GM21447 (cell line): Measurements from ENCODE around the gene JUND.

Source experiments
- ATAC-seq: cut with Tn5 transposase; IDR thresholded peaks from one replicate; pipeline ENCODE4 v1.9.1; 2021; ENCODE audit not compliant: unreplicated experiment

JUND gene

DNA sequence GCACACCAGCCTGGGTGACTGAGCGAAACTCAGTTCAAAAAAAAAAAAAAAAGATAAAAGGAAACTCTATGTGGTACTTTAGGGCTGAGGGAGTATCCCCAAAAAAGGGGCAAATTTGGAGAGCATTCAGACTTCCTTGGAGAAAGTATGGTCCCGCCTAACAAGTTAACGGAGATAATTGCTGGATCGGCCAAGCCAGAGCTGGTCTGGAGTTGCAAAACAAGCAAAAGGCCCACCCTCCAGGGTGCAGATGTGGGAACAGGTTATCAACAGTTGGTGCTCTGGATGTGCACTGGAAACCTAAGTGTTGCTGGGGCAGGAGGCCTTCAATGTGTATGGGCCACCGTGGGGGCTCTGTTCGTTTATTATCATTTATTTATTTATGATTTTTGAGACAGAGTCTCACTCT, 10.0 kb downstream of the JUND start:
- ATAC-seq = no peak

DNA sequence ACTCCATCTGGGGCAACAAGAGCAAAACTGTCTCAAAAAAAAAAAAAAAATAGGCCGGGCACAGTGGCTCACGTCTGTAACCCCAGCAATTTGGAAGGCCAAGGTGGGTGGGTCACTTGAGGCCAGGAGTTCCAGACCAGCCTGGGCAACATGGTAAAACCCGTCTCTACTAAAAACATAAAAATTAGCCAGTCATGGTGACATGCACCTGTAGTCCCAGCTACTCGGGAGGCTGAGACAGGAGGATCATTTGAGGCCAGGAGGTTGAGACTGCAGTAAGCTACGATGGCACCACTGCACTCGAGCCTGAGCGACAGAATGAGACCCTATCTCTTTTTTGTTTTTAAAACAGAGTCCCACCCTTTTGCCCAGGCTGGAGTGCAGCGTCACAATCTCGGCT, 11.1 kb downstream of the JUND start:
- no peak for ATAC-seq

GRCh38 chr19:18269070-18269723, 12.2 kb downstream of the JUND start:
- no peak for ATAC-seq

GRCh38 chr19:18266771-18267686, 14.4 kb downstream of the JUND start:
- ATAC-seq = no peak

GRCh38 chr19:18265582-18265981, 15.8 kb downstream of the JUND start:
- no peak for ATAC-seq

- no peak for ATAC-seq
Measured at GRCh38 chr19:18264971-18265540, 16.4 kb downstream of the JUND start.

DNA sequence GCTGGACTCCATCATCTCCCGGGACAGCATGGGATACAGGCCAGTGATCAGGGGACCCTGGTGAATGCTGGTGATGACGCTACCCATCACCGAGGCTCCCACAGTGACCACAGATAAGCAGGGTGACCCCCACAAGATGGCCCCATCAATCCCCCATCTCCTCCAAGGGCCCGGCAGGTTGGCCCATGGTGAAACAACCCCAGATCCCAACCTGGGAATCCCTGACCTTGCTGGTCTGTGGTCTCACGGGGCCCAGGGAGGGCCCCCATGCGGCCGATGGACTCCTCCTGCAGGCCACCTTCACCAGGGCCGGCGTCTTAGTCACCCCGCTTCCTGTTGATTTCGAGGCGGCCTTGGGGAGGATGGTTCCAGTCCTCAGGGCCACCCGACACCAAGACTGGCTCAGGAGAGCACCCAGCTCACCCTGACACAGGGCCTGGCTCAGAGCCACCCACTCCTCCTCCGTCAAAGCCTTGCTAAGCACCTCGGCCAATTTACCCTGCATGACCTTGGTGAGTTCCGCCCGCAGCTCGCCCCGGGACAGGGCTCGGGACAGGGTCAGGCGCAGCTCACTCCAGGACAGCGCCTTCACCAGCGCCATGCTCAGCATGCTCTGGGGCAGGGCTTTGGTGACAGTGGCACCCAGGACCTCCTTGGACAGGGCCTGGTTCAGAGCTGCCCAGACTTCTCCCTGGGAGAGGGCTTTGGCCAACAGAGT, 17.1 kb downstream of the JUND start:
- ATAC-seq = no peak

- no peak for ATAC-seq
Measured at GRCh38 chr19:18263324-18264136, 17.9 kb downstream of the JUND start.

DNA sequence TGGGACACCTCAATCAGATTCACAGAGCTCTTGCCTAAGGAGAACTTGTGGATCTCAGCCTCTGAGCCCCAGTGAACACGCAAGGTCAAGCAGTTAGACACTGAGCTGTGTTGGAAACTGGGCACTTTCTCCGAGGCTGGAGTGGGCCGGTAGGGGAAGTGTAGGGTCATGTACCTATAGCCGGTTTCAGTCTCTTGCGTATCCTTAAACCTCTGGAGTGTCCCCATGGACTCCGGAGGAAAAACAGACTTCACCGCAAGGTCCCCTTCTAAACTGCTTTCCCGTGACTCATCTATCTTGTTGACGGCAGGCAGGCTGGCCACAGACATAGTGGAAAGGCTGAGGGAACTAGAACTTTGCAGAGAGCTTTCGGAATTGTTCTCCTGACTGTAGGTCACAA, 18.5 kb downstream of the JUND start:
- ATAC-seq = no peak

GRCh38 chr19:18262144-18262543, 19.3 kb downstream of the JUND start:
- no peak for ATAC-seq

- ATAC-seq = no peak
Measured at GRCh38 chr19:18261474-18261873, 19.9 kb downstream of the JUND start.

GRCh38 chr19:18259893-18260292, 21.5 kb downstream of the JUND start:
- no peak for ATAC-seq

GRCh38 chr19:18257503-18258470, 23.6 kb downstream of the JUND start:
- no peak for ATAC-seq

- ATAC-seq = no peak
Measured at GRCh38 chr19:18254546-18255503, 26.6 kb downstream of the JUND start.

- no peak for ATAC-seq
Measured at GRCh38 chr19:18253716-18254115, 27.7 kb downstream of the JUND start.

DNA sequence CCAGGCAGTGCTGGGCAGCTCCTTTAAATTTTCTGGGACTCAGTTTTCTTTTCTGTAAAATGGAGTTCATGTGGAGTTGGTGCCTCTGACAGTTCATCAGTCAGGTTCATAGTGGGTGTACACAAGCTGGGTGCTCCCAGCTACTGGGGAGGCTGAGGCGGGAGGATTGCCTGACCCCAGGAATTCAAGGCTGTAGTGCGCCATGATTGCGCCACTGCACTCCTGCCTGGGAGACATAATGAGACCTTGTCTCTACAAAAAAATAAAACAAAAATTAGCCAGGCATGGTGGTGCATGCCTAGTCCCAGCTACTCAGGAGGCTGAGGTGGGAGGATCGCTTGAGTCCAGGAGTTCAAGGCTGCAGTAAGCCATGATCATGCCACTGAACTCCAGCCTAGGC, 28.3 kb downstream of the JUND start:
- ATAC-seq = no peak

- no peak for ATAC-seq
Measured at GRCh38 chr19:18252370-18252717, 29.1 kb downstream of the JUND start.

DNA sequence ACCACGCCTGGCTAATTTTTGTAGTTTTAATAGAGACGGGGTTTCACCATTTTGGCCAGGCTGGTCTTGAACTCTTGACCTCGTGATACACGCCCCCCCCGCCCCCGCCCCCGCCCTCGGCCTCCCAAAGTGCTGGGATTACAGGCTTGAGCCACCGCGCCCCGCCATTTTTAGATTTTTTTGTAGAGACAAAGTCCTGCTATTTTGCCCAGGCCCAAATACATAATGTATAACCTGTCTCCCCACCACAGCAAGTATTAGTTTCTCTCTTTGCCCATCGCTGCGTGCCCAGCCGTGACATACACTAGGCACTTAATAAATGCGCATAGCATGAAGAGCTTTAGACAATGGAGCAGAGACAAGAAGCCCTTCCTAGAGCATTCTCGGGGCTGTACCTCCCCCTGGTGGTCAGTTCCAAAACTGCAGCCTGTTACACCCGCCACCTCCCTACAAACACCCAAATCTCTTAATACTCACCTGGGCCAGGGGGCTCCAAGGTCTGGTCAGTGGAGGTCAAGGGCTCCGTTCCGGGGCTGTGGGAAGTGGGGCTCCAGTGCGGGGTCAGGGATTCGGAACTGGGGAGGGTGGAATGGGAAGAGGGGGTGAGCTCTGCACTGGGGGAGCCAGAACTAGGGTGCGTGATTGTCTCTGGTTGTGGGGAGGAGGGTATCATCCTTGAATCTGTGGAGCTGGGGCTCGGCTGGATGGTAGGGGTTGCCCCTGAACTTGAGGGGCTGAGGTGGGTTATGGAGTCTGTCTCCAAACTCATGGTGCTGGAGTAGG, 29.6 kb downstream of the JUND start:
- ATAC-seq = no peak
